HG03457 (cell line): ENCODE measurements around the gene TMEM203.
"Not testable (repeated sequence)": the region's sequence is repeated elsewhere in the genome, so short reads cannot be mapped to it uniquely, and the experiment has no call there.

Source experiments
- ATAC-seq: cut with Tn5 transposase; IDR thresholded peaks from one replicate; pipeline ENCODE4 v1.9.1; 2021; ENCODE audit warnings: moderate number of reproducible peaks; ENCODE audit not compliant: unreplicated experiment

The TMEM203 gene

GRCh38 chr9:137205126-137206069, at the start of gene TMEM203, which contains the start of gene NDOR1:
Gene TMEM203, minus strand, starts transcription at chr9:137205648. Its CDS starts 234 bp downstream, at chr9:137205414.
Gene NDOR1, plus strand, starts transcription at chr9:137205700. Its CDS starts 78 bp downstream, at chr9:137205778.
- no peak for ATAC-seq

GRCh38 chr9:137254624-137255447, 49.4 kb upstream of the TMEM203 start, which contains the start of gene NELFB:
Gene NELFB, plus strand, starts transcription at chr9:137255327.
- peak; percentile 42 for ATAC-seq

- ATAC-seq = no peak
Measured at GRCh38 chr9:137253717-137254623, 48.5 kb upstream of the TMEM203 start.

- no peak for ATAC-seq
Measured at GRCh38 chr9:137252555-137253506, 47.4 kb upstream of the TMEM203 start.

- no peak for ATAC-seq
Measured at GRCh38 chr9:137251490-137252268, 46.2 kb upstream of the TMEM203 start.

- ATAC-seq = no peak
Measured at GRCh38 chr9:137251194-137251461, 45.7 kb upstream of the TMEM203 start, which contains the start of gene STPG3. Gene STPG3, plus strand, starts transcription at chr9:137251286. Its CDS starts 1 bp downstream, at chr9:137251287.

- no peak for ATAC-seq
Measured at GRCh38 chr9:137250329-137251193, 45.1 kb upstream of the TMEM203 start.

GRCh38 chr9:137247916-137248175, 42.4 kb upstream of the TMEM203 start:
- no peak for ATAC-seq

GRCh38 chr9:137247135-137247915, 41.9 kb upstream of the TMEM203 start:
- no peak for ATAC-seq

- ATAC-seq = no peak
Measured at GRCh38 chr9:137245450-137246421, 40.3 kb upstream of the TMEM203 start.

- no peak for ATAC-seq
Measured at GRCh38 chr9:137244486-137245449, 39.3 kb upstream of the TMEM203 start.

GRCh38 chr9:137243626-137244485, 38.4 kb upstream of the TMEM203 start:
- no peak for ATAC-seq

- not testable (repeated sequence) for ATAC-seq
Measured at GRCh38 chr9:137243266-137243625, 37.8 kb upstream of the TMEM203 start.
